ENCODE results near the gene ICAM2.

- TF ChIP-seq CTCF (IDR thresholded peaks at IDR 0.05) (no peak), POLR2A (IDR thresholded peaks at IDR 0.05) (no peak)
Measured at GRCh38 chr17:63969278-63969677, 51.2 kb downstream of the ICAM2 start.
